CD4-positive, alpha-beta T cell treated with Interleukin-15 for 4 hours (primary cell): Measurements from ENCODE around the gene B4GALT4.
"Not testable (repeated sequence)": the region's sequence is repeated elsewhere in the genome, so short reads cannot be mapped to it uniquely, and the experiment has no call there.

Experiments
- DNase-seq: peaks from one replicate; pipeline ENCODE4 v3.0.0-alpha.2; 2020; ENCODE audit warnings: low spot score

B4GALT4 gene

GRCh38 chr3:119195911-119196310, 44.8 kb downstream of the B4GALT4 start:
- DNase-seq, result no peak

GRCh38 chr3:119195151-119195476, 45.6 kb downstream of the B4GALT4 start:
- DNase-seq, result no peak

- DNase-seq, result no peak
These were observed 46.2 kb downstream of the B4GALT4 start for GRCh38 chr3:119194237-119195150.

- DNase-seq, result no peak
These were observed 48.9 kb downstream of the B4GALT4 start for GRCh38 chr3:119191800-119192199.

GRCh38 chr3:119187266-119187665, 53.4 kb downstream of the B4GALT4 start:
- DNase-seq, result no peak

- no peak for DNase-seq
These were observed 55.7 kb downstream of the B4GALT4 start for GRCh38 chr3:119184796-119185570.

- no peak for DNase-seq
These were observed 56.6 kb downstream of the B4GALT4 start for GRCh38 chr3:119184111-119184510.

GRCh38 chr3:119181765-119182164, 58.9 kb downstream of the B4GALT4 start:
- no peak for DNase-seq

- DNase-seq, result no peak
These were observed 63.4 kb downstream of the B4GALT4 start for GRCh38 chr3:119177321-119177720.

- no peak for DNase-seq
These were observed 63.9 kb downstream of the B4GALT4 start for GRCh38 chr3:119176778-119177177.

- no peak for DNase-seq
These were observed 64.6 kb downstream of the B4GALT4 start for GRCh38 chr3:119175872-119176756.

GRCh38 chr3:119173325-119173724, 67.4 kb downstream of the B4GALT4 start, which contains the start of gene UPK1B:
Gene UPK1B, plus strand, starts transcription at chr3:119173598. Its CDS starts 13,144 bp downstream, at chr3:119186742.
- DNase-seq, result no peak

- no peak for DNase-seq
These were observed 69.9 kb downstream of the B4GALT4 start for GRCh38 chr3:119170821-119171220.

- not testable (repeated sequence) for DNase-seq
These were observed 75.9 kb downstream of the B4GALT4 start for GRCh38 chr3:119164745-119165144.
